Astrocyte (in vitro differentiated cells and primary cell): ENCODE results near the gene GABPA.

ENCODE experiments used
- EZH2 ChIP-seq: IDR thresholded peaks from 2 replicates; pipeline ENCODE4 v1.6.1; 2012; ENCODE audit warnings: mild to moderate bottlenecking, low read length, inconsistent platforms; ENCODE audit not compliant: insufficient read depth
- TF ChIP-seq, protein P1 (sequence below): IDR thresholded peaks from 2 replicates; pipeline ENCODE4 v1.5.1; 2011; ENCODE audit warnings: low read depth, mild to moderate bottlenecking, inconsistent platforms, low read length, moderate library complexity; ENCODE audit not compliant: insufficient read depth

DNA sequence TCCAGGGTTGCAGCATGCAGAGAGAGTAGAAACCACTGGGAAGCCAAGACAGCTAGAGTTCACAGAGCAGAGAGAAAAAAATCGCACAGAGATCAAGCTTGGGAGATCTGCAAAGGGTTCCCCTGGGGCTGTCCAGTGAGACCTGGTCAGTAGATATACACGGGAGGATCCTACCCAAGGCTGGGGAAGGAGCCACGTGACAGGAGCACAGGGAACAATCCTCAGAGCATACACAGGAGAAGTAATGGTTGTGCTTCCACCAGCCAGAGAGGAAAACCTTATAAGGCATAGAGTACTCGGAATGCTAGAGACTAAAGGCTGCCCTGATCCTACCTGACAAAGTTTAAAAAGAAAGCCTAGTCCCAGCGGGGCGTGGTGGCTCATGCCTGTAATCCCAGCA, 53.9 kb downstream of the GABPA start:
- TF ChIP-seq, protein P1, sequence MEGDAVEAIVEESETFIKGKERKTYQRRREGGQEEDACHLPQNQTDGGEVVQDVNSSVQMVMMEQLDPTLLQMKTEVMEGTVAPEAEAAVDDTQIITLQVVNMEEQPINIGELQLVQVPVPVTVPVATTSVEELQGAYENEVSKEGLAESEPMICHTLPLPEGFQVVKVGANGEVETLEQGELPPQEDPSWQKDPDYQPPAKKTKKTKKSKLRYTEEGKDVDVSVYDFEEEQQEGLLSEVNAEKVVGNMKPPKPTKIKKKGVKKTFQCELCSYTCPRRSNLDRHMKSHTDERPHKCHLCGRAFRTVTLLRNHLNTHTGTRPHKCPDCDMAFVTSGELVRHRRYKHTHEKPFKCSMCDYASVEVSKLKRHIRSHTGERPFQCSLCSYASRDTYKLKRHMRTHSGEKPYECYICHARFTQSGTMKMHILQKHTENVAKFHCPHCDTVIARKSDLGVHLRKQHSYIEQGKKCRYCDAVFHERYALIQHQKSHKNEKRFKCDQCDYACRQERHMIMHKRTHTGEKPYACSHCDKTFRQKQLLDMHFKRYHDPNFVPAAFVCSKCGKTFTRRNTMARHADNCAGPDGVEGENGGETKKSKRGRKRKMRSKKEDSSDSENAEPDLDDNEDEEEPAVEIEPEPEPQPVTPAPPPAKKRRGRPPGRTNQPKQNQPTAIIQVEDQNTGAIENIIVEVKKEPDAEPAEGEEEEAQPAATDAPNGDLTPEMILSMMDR: no peak
- no peak for TF ChIP-seq EZH2
